GM12878 (cell line): Measurements from ENCODE around the gene SUGP2.

ENCODE experiments used
- CEBPB ChIP-seq, 2 experiments: fragments of 150-350 bp in 1 of 2; IDR thresholded peaks; 2 replicates each; pipeline ENCODE4 v1.6.1; 2012 to 2014; ENCODE audit warnings: low read depth in 2 of 2, low read length in 2 of 2, borderline replicate concordance in 1 of 2, inconsistent platforms in 1 of 2
- CREM ChIP-seq: IDR thresholded peaks from 2 replicates; pipeline ENCODE4 v1.6.1; 2014; ENCODE audit warnings: antibody characterized with exemption, low read depth
- NFYB ChIP-seq: IDR thresholded peaks from 2 replicates; pipeline ENCODE4 v1.6.1; 2011; ENCODE audit warnings: low read depth, mild to moderate bottlenecking, low read length, improper control_type of control experiment, moderate library complexity; ENCODE audit not compliant: insufficient read depth
- NR2C1 ChIP-seq: fragments of 450-650 bp; IDR thresholded peaks from 2 replicates; pipeline ENCODE4 v1.6.1; 2017; ENCODE audit warnings: antibody characterized with exemption, mild to moderate bottlenecking, moderate library complexity
- POLR2A ChIP-seq: IDR thresholded peaks from 2 replicates; pipeline ENCODE4 v1.6.1; 2011; ENCODE audit warnings: low read depth, mild to moderate bottlenecking, low read length
- POLR2AphosphoS5 ChIP-seq: IDR thresholded peaks from 2 replicates; pipeline ENCODE4 v1.6.1; 2011; ENCODE audit warnings: mild to moderate bottlenecking, low read length, inconsistent platforms
- SMAD5 ChIP-seq: IDR thresholded peaks from 2 replicates; pipeline ENCODE4 v1.6.1; 2016; ENCODE audit warnings: antibody characterized with exemption, low read depth
- ZZZ3 ChIP-seq: IDR thresholded peaks from 2 replicates; pipeline ENCODE4 v1.6.1; 2011; ENCODE audit warnings: low read depth; ENCODE audit not compliant: control insufficient read depth, insufficient read length
- TF ChIP-seq, protein P1 (sequence below), 3 experiments: IDR thresholded peaks in 2 of 3; conservative IDR thresholded peaks in 1 of 3; 2 replicates each; pipeline ENCODE4 v1.5.1; 2011; ENCODE audit warnings: low read depth in 3 of 3, low read length in 3 of 3, mild to moderate bottlenecking in 3 of 3, control low read depth in 2 of 3, moderate library complexity in 2 of 3, inconsistent platforms in 1 of 3, mixed read lengths in 1 of 3; ENCODE audit not compliant: control insufficient read depth in 2 of 3, insufficient read depth in 1 of 3; ENCODE audit errors: extremely low read depth in 1 of 3
- TF ChIP-seq, protein P2 (sequence below): IDR thresholded peaks from 2 replicates; pipeline ENCODE4 v1.6.1; 2012; ENCODE audit warnings: improper control_type of control experiment, low read depth, low read length; ENCODE audit not compliant: insufficient replicate concordance
- TF ChIP-seq, protein P3 (sequence below): IDR thresholded peaks from 2 replicates; pipeline ENCODE4 v1.6.1; 2011; ENCODE audit warnings: borderline replicate concordance, low read depth, mild to moderate bottlenecking, moderate library complexity, low read length; ENCODE audit not compliant: insufficient read depth, poor library complexity, severe bottlenecking
- TF ChIP-seq, protein P4 (sequence below): fragments of 450-650 bp; IDR thresholded peaks from 2 replicates; pipeline ENCODE4 v1.6.1; 2017; ENCODE audit warnings: mild to moderate bottlenecking, low read depth, inconsistent platforms; ENCODE audit not compliant: poor library complexity, severe bottlenecking

DNA sequence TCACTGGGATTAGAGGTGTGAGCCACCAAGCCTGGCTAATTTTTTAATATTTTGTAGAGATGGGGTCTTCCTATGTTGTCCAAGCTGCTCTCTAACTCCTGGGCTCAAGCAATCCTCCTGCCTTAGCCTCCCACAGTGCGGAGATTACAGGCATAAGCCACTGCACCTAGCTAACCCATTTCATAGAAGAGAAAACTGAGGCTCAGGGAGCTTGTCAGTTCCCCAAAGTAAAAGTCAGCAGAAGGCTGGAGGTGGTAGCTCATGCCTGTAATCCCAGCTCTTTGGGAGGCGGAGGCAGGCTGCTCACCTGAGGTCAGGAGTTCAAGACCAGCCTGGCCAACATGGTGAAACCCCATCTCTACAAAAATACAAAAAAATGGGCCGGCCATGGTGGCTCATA, 83.5 kb downstream of the SUGP2 start:
- TF ChIP-seq POLR2A (no peak), ZZZ3 (no peak), NR2C1 (no peak), POLR2AphosphoS5 (no peak), SMAD5 (no peak), NFYB (no peak), CREM (no peak), CEBPB (IDR thresholded peaks at IDR 0.05; ENCODE audit: borderline replicate concordance in 1 of 2, low read depth in 2 of 2, low read length in 2 of 2) (no peak)
- TF ChIP-seq, protein P1, sequence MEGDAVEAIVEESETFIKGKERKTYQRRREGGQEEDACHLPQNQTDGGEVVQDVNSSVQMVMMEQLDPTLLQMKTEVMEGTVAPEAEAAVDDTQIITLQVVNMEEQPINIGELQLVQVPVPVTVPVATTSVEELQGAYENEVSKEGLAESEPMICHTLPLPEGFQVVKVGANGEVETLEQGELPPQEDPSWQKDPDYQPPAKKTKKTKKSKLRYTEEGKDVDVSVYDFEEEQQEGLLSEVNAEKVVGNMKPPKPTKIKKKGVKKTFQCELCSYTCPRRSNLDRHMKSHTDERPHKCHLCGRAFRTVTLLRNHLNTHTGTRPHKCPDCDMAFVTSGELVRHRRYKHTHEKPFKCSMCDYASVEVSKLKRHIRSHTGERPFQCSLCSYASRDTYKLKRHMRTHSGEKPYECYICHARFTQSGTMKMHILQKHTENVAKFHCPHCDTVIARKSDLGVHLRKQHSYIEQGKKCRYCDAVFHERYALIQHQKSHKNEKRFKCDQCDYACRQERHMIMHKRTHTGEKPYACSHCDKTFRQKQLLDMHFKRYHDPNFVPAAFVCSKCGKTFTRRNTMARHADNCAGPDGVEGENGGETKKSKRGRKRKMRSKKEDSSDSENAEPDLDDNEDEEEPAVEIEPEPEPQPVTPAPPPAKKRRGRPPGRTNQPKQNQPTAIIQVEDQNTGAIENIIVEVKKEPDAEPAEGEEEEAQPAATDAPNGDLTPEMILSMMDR (IDR thresholded peaks at IDR 0.05 in 2 of 3, conservative IDR thresholded peaks at IDR 0.05 in 1 of 3; ENCODE audit: control insufficient read depth in 2 of 3, extremely low read depth in 1 of 3, insufficient read depth in 1 of 3, low read depth in 3 of 3, low read length in 3 of 3), result no peak
- TF ChIP-seq, protein P2, sequence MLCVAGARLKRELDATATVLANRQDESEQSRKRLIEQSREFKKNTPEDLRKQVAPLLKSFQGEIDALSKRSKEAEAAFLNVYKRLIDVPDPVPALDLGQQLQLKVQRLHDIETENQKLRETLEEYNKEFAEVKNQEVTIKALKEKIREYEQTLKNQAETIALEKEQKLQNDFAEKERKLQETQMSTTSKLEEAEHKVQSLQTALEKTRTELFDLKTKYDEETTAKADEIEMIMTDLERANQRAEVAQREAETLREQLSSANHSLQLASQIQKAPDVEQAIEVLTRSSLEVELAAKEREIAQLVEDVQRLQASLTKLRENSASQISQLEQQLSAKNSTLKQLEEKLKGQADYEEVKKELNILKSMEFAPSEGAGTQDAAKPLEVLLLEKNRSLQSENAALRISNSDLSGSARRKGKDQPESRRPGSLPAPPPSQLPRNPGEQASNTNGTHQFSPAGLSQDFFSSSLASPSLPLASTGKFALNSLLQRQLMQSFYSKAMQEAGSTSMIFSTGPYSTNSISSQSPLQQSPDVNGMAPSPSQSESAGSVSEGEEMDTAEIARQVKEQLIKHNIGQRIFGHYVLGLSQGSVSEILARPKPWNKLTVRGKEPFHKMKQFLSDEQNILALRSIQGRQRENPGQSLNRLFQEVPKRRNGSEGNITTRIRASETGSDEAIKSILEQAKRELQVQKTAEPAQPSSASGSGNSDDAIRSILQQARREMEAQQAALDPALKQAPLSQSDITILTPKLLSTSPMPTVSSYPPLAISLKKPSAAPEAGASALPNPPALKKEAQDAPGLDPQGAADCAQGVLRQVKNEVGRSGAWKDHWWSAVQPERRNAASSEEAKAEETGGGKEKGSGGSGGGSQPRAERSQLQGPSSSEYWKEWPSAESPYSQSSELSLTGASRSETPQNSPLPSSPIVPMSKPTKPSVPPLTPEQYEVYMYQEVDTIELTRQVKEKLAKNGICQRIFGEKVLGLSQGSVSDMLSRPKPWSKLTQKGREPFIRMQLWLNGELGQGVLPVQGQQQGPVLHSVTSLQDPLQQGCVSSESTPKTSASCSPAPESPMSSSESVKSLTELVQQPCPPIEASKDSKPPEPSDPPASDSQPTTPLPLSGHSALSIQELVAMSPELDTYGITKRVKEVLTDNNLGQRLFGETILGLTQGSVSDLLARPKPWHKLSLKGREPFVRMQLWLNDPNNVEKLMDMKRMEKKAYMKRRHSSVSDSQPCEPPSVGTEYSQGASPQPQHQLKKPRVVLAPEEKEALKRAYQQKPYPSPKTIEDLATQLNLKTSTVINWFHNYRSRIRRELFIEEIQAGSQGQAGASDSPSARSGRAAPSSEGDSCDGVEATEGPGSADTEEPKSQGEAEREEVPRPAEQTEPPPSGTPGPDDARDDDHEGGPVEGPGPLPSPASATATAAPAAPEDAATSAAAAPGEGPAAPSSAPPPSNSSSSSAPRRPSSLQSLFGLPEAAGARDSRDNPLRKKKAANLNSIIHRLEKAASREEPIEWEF, result no peak
- TF ChIP-seq, protein P3, sequence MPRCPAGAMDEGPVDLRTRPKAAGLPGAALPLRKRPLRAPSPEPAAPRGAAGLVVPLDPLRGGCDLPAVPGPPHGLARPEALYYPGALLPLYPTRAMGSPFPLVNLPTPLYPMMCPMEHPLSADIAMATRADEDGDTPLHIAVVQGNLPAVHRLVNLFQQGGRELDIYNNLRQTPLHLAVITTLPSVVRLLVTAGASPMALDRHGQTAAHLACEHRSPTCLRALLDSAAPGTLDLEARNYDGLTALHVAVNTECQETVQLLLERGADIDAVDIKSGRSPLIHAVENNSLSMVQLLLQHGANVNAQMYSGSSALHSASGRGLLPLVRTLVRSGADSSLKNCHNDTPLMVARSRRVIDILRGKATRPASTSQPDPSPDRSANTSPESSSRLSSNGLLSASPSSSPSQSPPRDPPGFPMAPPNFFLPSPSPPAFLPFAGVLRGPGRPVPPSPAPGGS, result no peak
- TF ChIP-seq, protein P4, sequence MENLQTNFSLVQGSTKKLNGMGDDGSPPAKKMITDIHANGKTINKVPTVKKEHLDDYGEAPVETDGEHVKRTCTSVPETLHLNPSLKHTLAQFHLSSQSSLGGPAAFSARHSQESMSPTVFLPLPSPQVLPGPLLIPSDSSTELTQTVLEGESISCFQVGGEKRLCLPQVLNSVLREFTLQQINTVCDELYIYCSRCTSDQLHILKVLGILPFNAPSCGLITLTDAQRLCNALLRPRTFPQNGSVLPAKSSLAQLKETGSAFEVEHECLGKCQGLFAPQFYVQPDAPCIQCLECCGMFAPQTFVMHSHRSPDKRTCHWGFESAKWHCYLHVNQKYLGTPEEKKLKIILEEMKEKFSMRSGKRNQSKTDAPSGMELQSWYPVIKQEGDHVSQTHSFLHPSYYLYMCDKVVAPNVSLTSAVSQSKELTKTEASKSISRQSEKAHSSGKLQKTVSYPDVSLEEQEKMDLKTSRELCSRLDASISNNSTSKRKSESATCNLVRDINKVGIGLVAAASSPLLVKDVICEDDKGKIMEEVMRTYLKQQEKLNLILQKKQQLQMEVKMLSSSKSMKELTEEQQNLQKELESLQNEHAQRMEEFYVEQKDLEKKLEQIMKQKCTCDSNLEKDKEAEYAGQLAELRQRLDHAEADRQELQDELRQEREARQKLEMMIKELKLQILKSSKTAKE, result no peak
